ENCODE data around the gene TTLL3.
A peak's percentile ranks its signal among the peaks of the same experiment; 100 is the strongest.

Gene TTLL3

GRCh38 chr3:9809615-9810432 is at the start of gene TTLL3:
Gene TTLL3, plus strand, starts transcription at chr3:9810262. Its CDS starts 400 bp downstream, at chr3:9810662.
- TF ChIP-seq CTCF (IDR thresholded peaks at IDR 0.05; ENCODE audit: low read length, missing control alignments) = no peak
- peak; percentile 53 for DNase-seq (ENCODE audit: low read depth)
- H3K4me3 ChIP-seq (replicated peaks; ENCODE audit: low read depth, low read length) = peak within 1 kb of the TSS; percentile 57

- no peak overlapping the region for H3K4me3 ChIP-seq (replicated peaks; ENCODE audit: low read depth, low read length)
- DNase-seq (ENCODE audit: low read depth) = no peak
- no peak for TF ChIP-seq CTCF (IDR thresholded peaks at IDR 0.05; ENCODE audit: low read length, missing control alignments)
These were observed 49.1 kb upstream of the TTLL3 start for GRCh38 chr3:9760779-9761505.

- DNase-seq (ENCODE audit: low read depth) = no peak
- TF ChIP-seq CTCF (IDR thresholded peaks at IDR 0.05; ENCODE audit: low read length, missing control alignments) = no peak
These were observed 48.1 kb upstream of the TTLL3 start for GRCh38 chr3:9761919-9762318.

GRCh38 chr3:9762871-9763270 is 47.2 kb upstream of the TTLL3 start:
- no peak for TF ChIP-seq CTCF (IDR thresholded peaks at IDR 0.05; ENCODE audit: low read length, missing control alignments)
- no peak for DNase-seq (ENCODE audit: low read depth)
- H3K4me3 ChIP-seq (replicated peaks; ENCODE audit: low read depth, low read length) = no peak overlapping the region

More at GRCh38 chr3:9761919-9762318, 48.1 kb upstream of the TTLL3 start:
- H3K4me3 ChIP-seq (replicated peaks; ENCODE audit: low read depth, low read length) = no peak overlapping the region

GRCh38 chr3:9765865-9766264 is 44.2 kb upstream of the TTLL3 start:
- H3K4me3 ChIP-seq (replicated peaks; ENCODE audit: low read depth, low read length) = no peak overlapping the region
- no peak for TF ChIP-seq CTCF (IDR thresholded peaks at IDR 0.05; ENCODE audit: low read length, missing control alignments)
- DNase-seq (ENCODE audit: low read depth) = no peak

- TF ChIP-seq CTCF (IDR thresholded peaks at IDR 0.05; ENCODE audit: low read length, missing control alignments) = no peak
- no peak for DNase-seq (ENCODE audit: low read depth)
- no peak overlapping the region for H3K4me3 ChIP-seq (replicated peaks; ENCODE audit: low read depth, low read length)
These were observed 42.6 kb upstream of the TTLL3 start for GRCh38 chr3:9767418-9767817.
